A549 (cell line): Measurements from ENCODE around the gene CDH4.

Experiments
- BHLHE40 ChIP-seq: IDR thresholded peaks from 2 replicates; pipeline ENCODE4 v1.6.1; 2012; ENCODE audit warnings: low read depth, low read length, inconsistent platforms
- CHD4 ChIP-seq: fragments of 200-600 bp; sonication (generic); IDR thresholded peaks from 2 replicates; pipeline ENCODE4 v1.6.1; 2016; ENCODE audit warnings: antibody characterized with exemption, mild to moderate bottlenecking, borderline replicate concordance
- EP300 ChIP-seq, 2 experiments: fragments of >200 bp; sonication (Bioruptor Twin); formaldehyde crosslinking; IDR thresholded peaks; 2 replicates in 1 of 2; 3 replicates in 1 of 2; pipeline ENCODE4 v1.6.1; 2016 to 2017
- JUN ChIP-seq, 2 experiments: fragments of >200 bp; sonication (Bioruptor Twin); formaldehyde crosslinking; IDR thresholded peaks; 2 replicates in 1 of 2; 3 replicates in 1 of 2; pipeline ENCODE4 v1.6.1; 2016 to 2017
- JUNB ChIP-seq: fragments of >200 bp; sonication (Bioruptor Twin); formaldehyde crosslinking; IDR thresholded peaks from 2 replicates; pipeline ENCODE4 v1.6.1; 2016
- KDM5A ChIP-seq: fragments of 200-600 bp; sonication (generic); IDR thresholded peaks from 2 replicates; pipeline ENCODE4 v1.6.1; 2016; ENCODE audit warnings: antibody characterized with exemption, mild to moderate bottlenecking
- MAFK ChIP-seq: fragments of 450-650 bp; IDR thresholded peaks from 2 replicates; pipeline ENCODE4 v1.6.1; 2014; ENCODE audit not compliant: partially characterized antibody
- POLR2A ChIP-seq: IDR thresholded peaks from 2 replicates; pipeline ENCODE4 v1.6.1; 2012; ENCODE audit warnings: mild to moderate bottlenecking, low read length
- RAD21 ChIP-seq, 2 experiments: fragments of >200 bp in 1 of 2; sonication (Bioruptor Twin) in 1 of 2; formaldehyde crosslinking in 1 of 2; IDR thresholded peaks in 1 of 2; conservative IDR thresholded peaks in 1 of 2; 2 replicates in 1 of 2; 3 replicates in 1 of 2; pipeline ENCODE4 v1.6.1; 2012 to 2018; ENCODE audit warnings: inconsistent platforms in 1 of 2
- TF ChIP-seq, protein P1 (sequence below): fragments of >200 bp; sonication (Bioruptor Twin); formaldehyde crosslinking; IDR thresholded peaks from 3 replicates; pipeline ENCODE4 v1.5.1; 2016

- TF ChIP-seq MAFK (no peak), EP300 (IDR thresholded peaks at IDR 0.05) (no peak), POLR2A (no peak), JUNB (no peak), CHD4 (no peak), KDM5A (no peak), RAD21 (conservative IDR thresholded peaks at IDR 0.05 in 1 of 2, IDR thresholded peaks at IDR 0.05 in 1 of 2) (no peak), BHLHE40 (no peak), JUN (IDR thresholded peaks at IDR 0.05) (no peak)
- TF ChIP-seq, protein P1, sequence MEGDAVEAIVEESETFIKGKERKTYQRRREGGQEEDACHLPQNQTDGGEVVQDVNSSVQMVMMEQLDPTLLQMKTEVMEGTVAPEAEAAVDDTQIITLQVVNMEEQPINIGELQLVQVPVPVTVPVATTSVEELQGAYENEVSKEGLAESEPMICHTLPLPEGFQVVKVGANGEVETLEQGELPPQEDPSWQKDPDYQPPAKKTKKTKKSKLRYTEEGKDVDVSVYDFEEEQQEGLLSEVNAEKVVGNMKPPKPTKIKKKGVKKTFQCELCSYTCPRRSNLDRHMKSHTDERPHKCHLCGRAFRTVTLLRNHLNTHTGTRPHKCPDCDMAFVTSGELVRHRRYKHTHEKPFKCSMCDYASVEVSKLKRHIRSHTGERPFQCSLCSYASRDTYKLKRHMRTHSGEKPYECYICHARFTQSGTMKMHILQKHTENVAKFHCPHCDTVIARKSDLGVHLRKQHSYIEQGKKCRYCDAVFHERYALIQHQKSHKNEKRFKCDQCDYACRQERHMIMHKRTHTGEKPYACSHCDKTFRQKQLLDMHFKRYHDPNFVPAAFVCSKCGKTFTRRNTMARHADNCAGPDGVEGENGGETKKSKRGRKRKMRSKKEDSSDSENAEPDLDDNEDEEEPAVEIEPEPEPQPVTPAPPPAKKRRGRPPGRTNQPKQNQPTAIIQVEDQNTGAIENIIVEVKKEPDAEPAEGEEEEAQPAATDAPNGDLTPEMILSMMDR = no peak
These were observed 72.8 kb downstream of the CDH4 start for GRCh38 chr20:61324906-61325305.
